Hepatocyte (in vitro differentiated cells): Measurements from ENCODE around the gene C1QTNF2. TPM values are rescaled to one million over a fixed set of nuclear protein-coding genes. Genes with fewer than 3 reads are reported as not detected.

Source experiments
- DNase-seq: peaks from one replicate; pipeline ENCODE4 v3.0.0-alpha.2; 2016; ENCODE audit warnings: low spot score
- H2AFZ ChIP-seq: fragments of 200-600 bp; sonication (generic); 2 replicates; pipeline ENCODE4 v1.6.0; 2016; ENCODE audit warnings: antibody characterized with exemption, mild to moderate bottlenecking
- H3K27ac ChIP-seq: fragments of 200-600 bp; sonication (generic); 2 replicates; pipeline ENCODE4 v1.5.1; 2016; ENCODE audit warnings: mild to moderate bottlenecking
- H3K27me3 ChIP-seq: fragments of 200-600 bp; sonication (generic); 2 replicates; pipeline ENCODE4 v1.6.1; 2016
- H3K36me3 ChIP-seq: fragments of 200-600 bp; sonication (generic); replicated peaks from 2 replicates; pipeline ENCODE4 v1.5.1; 2016; ENCODE audit warnings: low read depth; ENCODE audit not compliant: insufficient read depth
- H3K4me1 ChIP-seq: fragments of 200-600 bp; sonication (generic); 2 replicates; pipeline ENCODE4 v1.5.1; 2016; ENCODE audit warnings: mild to moderate bottlenecking, moderate library complexity; ENCODE audit not compliant: insufficient read depth
- H3K4me2 ChIP-seq: fragments of 200-600 bp; sonication (generic); 2 replicates; pipeline ENCODE4 v1.6.0; 2016
- H3K4me3 ChIP-seq: fragments of 200-600 bp; sonication (generic); 2 replicates; pipeline ENCODE4 v1.5.1; 2016; ENCODE audit warnings: mild to moderate bottlenecking
- H3K79me2 ChIP-seq: fragments of 200-600 bp; sonication (generic); 2 replicates; pipeline ENCODE4 v1.6.0; 2017; ENCODE audit warnings: mild to moderate bottlenecking
- H3K9me2 ChIP-seq: fragments of 200-600 bp; sonication (generic); replicated peaks from 2 replicates; pipeline ENCODE4 v1.6.0; 2017; ENCODE audit warnings: mild to moderate bottlenecking; ENCODE audit not compliant: insufficient read depth
- H3K9me3 ChIP-seq: fragments of 200-600 bp; sonication (generic); 2 replicates; pipeline ENCODE4 v1.5.1; 2016; ENCODE audit warnings: low read depth, mild to moderate bottlenecking
- H4K20me1 ChIP-seq: fragments of 200-600 bp; sonication (generic); 2 replicates; pipeline ENCODE4 v1.6.0; 2016; ENCODE audit warnings: mild to moderate bottlenecking; ENCODE audit not compliant: insufficient read depth, poor library complexity, severe bottlenecking
- EZH2 ChIP-seq: fragments of 200-600 bp; sonication (generic); IDR thresholded peaks from 2 replicates; pipeline ENCODE4 v1.6.1; 2016; ENCODE audit warnings: antibody characterized with exemption, mild to moderate bottlenecking, borderline replicate concordance
- EZH2phosphoT487 ChIP-seq: fragments of 200-600 bp; sonication (generic); IDR thresholded peaks from one replicate; pipeline ENCODE4 v1.6.1; 2018; ENCODE audit warnings: antibody characterized with exemption, mild to moderate bottlenecking, low read depth, moderate library complexity; ENCODE audit not compliant: unreplicated experiment, severe bottlenecking
- WGBS: methylation state at CpG from one replicate; pipeline ENCODE4 v1.1.6; 2016; ENCODE audit warnings: low lambda C conversion rate; ENCODE audit errors: missing lambda C conversion rate; 5-methylcytosine and 5-hydroxymethylcytosine counted together
- polyA plus RNA-seq: library from polyadenylated mRNA; unstranded; fragments of >200 nt; fragmentation: Nextera tagmentation; extraction: Ambion mirVana; gene quantifications from 2 replicates; pipeline ENCODE4 v1.2.1, GENCODE V29; 2016
- total RNA-seq: library from RNA; depleted of rRNA; stranded (reverse); fragments of >200 nt; gene quantifications from 2 replicates; pipeline ENCODE4 v1.2.3, GENCODE V29; 2014
- TF ChIP-seq, protein P1 (sequence below): fragments of 200-600 bp; sonication (generic); IDR thresholded peaks from 2 replicates; pipeline ENCODE4 v1.5.1; 2016; ENCODE audit warnings: antibody characterized with exemption, mild to moderate bottlenecking; ENCODE audit not compliant: poor library complexity

C1QTNF2 gene
- total and polyA plus RNA-seq, 2 experiments from 2014 or later = 1.5 to 3.0 TPM

DNA sequence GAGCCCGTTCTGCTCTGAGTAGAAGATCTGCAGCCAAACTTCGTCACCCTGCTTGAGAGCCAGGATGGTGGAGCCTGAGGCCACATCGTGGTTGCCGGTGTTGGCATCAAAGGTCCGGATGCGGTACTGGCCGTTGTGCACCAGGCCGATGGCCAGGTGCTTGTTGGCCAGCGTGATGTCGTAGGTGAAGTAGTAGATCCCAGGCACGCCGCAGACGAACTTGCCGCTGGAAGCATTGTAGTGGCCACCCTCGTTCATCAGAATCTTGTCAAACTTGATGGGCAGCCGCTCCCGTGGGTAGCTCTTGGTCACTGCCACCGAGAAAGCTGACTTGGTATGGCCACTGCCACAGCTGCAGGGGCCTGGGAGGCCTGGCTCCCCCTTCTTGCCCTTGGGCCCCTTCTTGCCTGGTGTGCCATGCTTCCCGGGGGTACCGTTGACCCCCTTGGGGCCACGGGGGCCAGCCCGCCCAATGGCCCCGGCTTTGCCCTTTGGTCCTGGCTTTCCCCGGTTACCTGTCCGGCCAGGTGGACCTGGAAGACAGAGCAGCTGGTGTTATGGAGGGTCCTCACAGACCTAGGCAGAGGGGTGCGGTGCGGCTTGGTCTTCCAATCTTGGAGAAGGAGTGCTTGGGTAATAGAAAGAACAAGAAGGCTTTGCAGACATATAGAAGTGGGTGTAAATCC is 21.0 kb downstream of the C1QTNF2 start:
- no peaks in the 10 kb centered on the region for H3K79me2 ChIP-seq
- H3K4me1 ChIP-seq = no peaks in the 10 kb centered on the region
- no peaks in the 10 kb centered on the region for H3K36me3 ChIP-seq
- no peaks in the 10 kb centered on the region for H4K20me1 ChIP-seq
- no peak overlapping the region for H2AFZ ChIP-seq
- 97% methylated on average over 27 of the region's 27 CpGs for WGBS
- TF ChIP-seq, protein P1, sequence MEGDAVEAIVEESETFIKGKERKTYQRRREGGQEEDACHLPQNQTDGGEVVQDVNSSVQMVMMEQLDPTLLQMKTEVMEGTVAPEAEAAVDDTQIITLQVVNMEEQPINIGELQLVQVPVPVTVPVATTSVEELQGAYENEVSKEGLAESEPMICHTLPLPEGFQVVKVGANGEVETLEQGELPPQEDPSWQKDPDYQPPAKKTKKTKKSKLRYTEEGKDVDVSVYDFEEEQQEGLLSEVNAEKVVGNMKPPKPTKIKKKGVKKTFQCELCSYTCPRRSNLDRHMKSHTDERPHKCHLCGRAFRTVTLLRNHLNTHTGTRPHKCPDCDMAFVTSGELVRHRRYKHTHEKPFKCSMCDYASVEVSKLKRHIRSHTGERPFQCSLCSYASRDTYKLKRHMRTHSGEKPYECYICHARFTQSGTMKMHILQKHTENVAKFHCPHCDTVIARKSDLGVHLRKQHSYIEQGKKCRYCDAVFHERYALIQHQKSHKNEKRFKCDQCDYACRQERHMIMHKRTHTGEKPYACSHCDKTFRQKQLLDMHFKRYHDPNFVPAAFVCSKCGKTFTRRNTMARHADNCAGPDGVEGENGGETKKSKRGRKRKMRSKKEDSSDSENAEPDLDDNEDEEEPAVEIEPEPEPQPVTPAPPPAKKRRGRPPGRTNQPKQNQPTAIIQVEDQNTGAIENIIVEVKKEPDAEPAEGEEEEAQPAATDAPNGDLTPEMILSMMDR = no peak
- TF ChIP-seq EZH2phosphoT487 (no peak), EZH2 (no peak)
- H3K9me3 ChIP-seq = no peaks in the 10 kb centered on the region
- H3K9me2 ChIP-seq = no peaks in the 10 kb centered on the region
- H3K4me3 ChIP-seq = no peak overlapping the region
- DNase-seq = no peak
- no peaks in the 10 kb centered on the region for H3K27me3 ChIP-seq
- H3K4me2 ChIP-seq = no peak overlapping the region
- H3K27ac ChIP-seq = no peak overlapping the region

DNA sequence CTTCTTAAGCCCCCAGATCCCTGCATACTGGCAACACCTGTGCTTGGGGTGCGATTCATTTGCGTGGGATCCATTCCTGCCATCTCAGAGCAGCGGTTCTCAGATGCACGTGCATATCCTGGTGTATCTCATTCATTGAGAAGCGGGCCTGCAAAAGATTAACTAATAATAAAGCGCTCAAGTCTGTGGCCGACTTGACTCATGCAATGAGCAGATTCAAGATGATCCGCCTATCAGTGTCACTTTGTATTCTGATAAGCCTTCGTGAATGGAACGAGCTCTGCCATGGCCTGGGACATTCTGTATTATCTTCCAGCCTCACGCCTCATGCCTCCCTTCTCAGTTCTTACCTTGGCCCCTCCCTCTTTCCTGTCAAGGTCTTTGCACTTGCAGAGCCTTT is 22.3 kb downstream of the C1QTNF2 start:
- Histone ChIP-seq H2AFZ (no peak overlapping the region), H4K20me1 (no peaks in the 10 kb centered on the region), H3K36me3 (no peaks in the 10 kb centered on the region), H3K9me3 (no peaks in the 10 kb centered on the region), H3K27ac (no peak overlapping the region), H3K79me2 (no peaks in the 10 kb centered on the region), H3K4me2 (no peak overlapping the region), H3K4me3 (no peak overlapping the region), H3K9me2 (no peaks in the 10 kb centered on the region), H3K27me3 (no peaks in the 10 kb centered on the region), H3K4me1 (no peaks in the 10 kb centered on the region)
- TF ChIP-seq EZH2 = no peak
- no peak for TF ChIP-seq EZH2phosphoT487
- TF ChIP-seq, protein P1 = no peak
- peak; percentile 24 for DNase-seq
- 53% methylated on average over 11 of the region's 11 CpGs for WGBS

DNA sequence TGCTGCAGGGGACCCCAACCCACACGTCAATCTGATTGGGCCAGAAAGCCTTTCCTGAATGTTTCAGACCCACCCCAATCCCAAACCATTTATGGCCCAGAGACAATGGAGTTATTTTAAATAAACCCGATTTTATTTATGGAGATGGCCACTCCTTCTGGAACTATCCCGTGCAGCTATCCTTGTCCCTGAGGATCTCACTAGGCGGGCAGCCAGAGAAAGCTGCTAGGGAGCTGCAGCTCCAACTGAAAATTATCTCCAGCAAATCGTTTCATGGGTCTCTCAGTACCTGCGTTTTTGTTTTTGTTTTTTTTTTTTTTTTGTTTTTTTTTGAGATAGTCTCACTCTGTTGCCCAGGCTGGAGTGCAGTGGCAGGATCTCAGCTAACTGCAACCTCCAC is 23.0 kb downstream of the C1QTNF2 start:
- Histone ChIP-seq H3K27ac (no peak overlapping the region), H4K20me1 (no peaks in the 10 kb centered on the region), H3K4me2 (no peak overlapping the region), H3K9me3 (no peaks in the 10 kb centered on the region), H3K27me3 (no peaks in the 10 kb centered on the region), H3K4me3 (no peak overlapping the region), H2AFZ (no peak overlapping the region), H3K9me2 (no peaks in the 10 kb centered on the region), H3K36me3 (no peaks in the 10 kb centered on the region), H3K79me2 (no peaks in the 10 kb centered on the region), H3K4me1 (no peaks in the 10 kb centered on the region)
- TF ChIP-seq, protein P1 = no peak
- TF ChIP-seq EZH2 (no peak), EZH2phosphoT487 (no peak)
- WGBS = 86% methylated on average over 6 of the region's 6 CpGs
- no peak for DNase-seq
